HL-60/S4 treated with retinoic acid at 250 ng/mL for 4 days and 3 days (cell line): Measurements from ENCODE around the gene PHKG1.
"Not testable (repeated sequence)": the region's sequence is repeated elsewhere in the genome, so short reads cannot be mapped to it uniquely, and the experiment has no call there.

Source experiments
- in situ Hi-C: fragments of 300-500 bp; cut with MboI; formaldehyde crosslinking; loops from 2 replicates; pipeline ENCODE4 v1.7.0; 2022; ENCODE audit warnings: low sequenced_read_pairs

PHKG1 gene

DNA sequence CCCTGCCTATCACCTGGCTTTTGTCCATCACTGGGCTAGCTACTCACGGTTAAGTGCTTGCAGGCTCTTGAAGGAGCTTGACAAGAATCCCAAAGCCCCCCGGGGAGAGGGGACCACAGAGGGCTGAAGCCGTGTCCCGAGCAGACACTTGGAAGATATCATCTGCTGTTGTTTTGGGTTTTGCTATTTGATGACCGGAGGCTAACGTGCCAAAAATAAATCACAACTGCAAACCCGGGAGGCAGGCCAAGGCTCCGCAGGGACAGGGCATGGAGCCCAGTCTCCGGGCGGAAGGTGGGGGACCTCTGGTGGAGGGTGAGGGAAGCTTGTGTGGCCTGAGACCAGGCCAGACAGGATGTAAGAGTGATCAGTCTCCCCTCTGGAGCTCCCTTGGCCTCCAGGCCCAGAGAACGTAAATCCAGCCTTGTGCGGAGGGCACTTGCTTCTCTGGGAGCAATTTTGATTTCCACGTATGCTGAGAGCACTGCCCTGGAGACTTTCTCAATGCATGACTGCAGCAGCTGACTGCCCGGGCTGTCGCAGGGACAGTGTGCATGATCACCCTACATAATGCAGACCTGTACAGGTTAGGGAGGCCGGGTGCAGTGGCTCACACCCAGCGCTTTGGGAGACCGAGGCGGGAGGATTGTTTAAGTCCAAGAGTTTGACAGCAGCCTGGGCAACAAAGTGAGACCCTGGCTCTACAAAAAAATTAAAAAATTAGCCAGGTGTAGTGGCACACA lies at the start of gene PHKG1:
Gene PHKG1, minus strand, starts transcription at position 164 of the 743 bp plus-strand sequence. CDS start 4,011 bp downstream, outside the sequence.
- in situ Hi-C loops, result no loop called here

DNA sequence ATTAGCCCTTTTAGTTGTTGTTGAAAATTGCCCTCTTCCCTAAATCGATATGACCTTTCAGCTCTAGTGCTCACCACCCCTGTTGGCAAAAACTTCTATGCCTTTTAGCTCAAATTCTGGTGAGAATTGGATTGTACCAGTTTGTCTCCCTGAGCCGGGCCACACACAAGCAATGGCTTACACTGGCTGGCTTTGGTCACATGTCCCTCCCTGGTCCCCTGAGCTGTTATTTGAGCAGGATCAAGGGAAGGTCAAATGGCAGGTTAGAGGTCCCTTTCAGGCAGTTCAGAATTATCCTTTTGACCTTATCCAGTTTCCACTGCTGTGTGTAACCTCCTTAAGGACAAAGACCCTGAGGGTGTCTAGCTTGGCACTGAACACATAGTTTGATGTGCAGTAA lies 38.3 kb upstream of the PHKG1 start:
- in situ Hi-C loops, result not testable (repeated sequence)

DNA sequence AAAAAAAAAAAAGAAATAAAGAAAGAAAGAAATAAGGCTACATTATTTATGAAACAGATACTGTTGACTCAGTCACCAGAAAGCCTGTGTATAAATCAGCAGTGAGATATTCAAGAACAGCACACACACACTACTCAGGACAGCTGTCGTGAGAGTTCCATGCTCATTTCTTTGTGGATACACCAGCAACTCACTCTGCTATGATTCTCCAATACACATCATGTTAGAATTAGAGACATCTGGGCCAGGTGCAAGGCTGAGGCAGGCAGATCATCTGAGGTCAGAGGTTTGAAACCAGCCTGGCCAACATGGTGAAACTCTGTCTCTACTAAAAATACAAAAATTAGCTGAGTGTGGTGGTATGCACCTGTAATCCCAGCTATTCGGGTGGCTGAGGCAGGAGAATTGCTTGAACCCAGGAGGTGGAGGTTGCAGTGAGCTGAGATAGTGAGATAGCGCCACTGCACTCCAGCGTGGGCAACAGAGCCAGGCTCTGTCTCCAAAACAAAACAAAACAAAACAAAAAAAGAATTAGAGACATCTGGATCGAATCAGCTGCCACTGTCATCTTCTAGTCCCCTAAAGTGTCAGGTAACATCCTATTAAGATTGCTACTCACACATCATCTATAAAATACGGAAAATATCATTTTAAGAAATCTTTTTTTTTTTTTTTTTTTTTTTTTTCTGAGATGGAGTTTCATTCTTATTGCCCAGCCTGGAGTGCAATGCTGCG lies 34.7 kb upstream of the PHKG1 start:
- in situ Hi-C loops, result no loop called here

DNA sequence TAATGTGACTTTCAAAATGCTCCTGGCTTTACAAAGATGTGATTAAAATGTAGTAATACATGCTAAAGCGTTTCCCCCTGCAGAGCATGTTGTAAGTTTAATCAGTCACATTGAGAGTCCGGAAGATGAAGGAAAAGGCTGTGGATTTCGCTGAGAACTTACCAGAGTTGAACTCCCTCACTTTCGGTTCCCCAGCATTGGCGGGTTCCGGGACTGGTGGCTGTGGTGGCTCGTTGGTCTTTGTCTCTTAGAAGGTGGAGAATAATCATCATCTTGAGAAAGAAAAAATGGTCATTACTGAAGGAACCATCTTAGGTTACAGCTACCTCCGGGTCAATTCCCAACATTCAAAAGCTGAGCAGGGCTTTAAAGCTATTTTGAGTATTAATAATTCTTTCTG lies 33.1 kb upstream of the PHKG1 start:
- in situ Hi-C loops, result no loop called here

DNA sequence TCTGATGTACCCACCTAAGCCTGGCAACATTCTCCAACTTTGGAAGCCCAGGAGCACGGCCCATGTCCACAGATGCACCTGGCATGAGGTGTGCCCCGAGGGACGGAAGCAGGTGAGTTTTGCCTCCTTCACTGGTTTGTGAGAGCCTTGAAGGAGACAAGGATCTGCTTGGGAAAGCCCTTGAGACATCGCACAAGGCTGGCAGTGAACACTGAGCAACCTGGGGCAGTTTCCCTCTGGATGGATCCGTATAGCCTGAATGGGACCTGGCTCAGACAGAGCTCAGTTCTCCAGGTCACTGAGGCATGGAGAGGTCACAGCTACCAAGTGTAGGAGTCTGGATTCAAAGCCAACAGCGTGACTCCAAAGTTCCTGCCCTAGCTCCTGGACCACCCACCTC lies 32.2 kb upstream of the PHKG1 start:
- in situ Hi-C loops, result no loop called here

DNA sequence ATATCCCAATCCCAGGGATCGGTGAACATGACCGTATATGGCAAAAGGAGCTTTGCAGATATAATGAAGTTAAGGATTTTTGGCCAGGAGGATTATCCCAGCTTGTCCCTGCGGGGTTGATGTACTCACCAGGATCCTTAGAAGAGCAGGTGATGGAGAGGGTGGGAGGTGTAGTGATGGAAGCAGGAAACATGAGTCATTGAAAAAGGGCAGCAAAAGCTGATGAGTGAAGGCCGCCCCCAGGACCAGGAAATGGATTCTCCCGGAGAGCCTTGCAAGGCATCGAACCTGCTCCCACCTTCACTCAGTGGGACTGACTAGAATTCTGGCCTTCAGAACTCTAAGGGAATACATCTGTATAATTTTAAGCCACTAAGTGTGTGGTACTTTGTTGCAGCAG lies 28.7 kb upstream of the PHKG1 start:
- in situ Hi-C loops, result no loop called here

DNA sequence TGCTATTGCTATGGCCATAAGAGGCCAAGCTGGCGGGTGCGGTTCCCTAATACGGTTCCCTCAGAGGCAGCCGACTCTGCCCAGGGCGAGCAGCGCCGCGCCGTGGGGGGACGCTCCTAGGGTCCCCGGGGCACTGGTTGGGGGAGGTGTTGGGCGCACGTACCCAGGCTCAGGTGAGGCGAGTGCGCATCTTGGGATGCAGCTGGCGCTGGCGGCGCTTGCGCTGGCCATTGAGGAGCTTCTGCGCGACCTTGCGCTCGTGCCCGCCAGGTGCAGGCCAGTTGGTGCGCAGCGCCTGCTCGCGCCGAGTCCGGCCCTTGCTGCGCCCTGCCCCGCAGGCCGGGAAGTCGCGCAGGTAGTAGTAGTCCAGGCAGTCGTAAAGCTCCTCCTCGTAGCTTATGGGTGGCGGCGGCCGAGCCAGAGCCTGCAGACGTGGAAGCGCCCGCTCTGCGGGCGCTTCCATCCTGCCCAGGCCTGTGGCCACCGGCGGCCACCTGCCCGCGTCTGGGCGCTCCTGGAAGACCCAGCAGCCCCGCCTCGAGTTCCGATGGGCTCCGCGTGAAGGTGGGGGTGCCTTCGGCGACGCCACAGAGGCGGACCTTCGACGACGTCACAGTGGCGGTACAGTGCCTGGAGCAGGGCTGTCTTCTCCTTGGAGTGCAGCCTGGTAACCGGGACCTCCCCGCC lies 23.2 kb upstream of the PHKG1 start, which contains the start of gene NUPR2:
Gene NUPR2, minus strand, starts transcription at position 566 of the 687 bp plus-strand sequence. Its CDS starts 103 bp downstream, at position 463.
- in situ Hi-C loops, result no loop called here

DNA sequence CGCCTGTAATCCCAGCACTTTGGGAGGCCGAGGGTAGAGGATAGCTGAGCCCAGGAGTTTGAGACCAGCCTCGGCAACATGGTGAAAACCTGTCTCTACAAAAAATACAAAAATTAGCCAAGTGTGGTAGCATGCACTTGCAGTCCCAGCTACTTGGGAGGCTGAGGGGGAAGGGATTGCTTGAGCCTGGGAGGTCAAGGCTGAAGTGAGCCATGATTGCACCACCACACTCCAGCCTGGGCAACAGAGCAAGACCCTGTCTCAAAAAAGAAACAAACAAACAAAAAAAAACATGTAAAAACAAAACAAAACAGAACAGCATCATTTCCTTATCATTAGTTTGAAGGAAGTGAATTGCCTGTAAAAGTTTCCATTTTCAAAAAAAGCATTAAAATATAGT lies 19.5 kb upstream of the PHKG1 start:
- in situ Hi-C loops, result not testable (repeated sequence)

DNA sequence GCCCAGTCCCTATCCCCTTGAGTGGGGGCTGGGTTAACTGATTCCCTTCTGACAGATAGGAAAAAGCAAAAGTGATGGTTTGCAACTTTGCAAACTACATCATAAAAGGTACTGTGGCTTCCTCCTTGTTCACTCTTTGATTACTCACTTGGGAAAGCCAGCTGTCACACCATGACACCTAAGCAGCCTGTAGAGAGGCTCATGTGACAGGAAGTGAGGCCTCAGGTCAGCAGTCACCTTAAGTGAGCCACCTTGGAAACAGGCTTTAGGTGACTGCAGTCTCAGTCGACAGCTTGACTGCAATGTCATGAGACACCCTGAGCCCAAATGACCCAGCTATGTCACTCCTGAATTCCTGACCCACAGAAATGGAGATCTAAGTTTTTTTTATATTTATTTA lies 17.9 kb upstream of the PHKG1 start:
- in situ Hi-C loops, result no loop called here

DNA sequence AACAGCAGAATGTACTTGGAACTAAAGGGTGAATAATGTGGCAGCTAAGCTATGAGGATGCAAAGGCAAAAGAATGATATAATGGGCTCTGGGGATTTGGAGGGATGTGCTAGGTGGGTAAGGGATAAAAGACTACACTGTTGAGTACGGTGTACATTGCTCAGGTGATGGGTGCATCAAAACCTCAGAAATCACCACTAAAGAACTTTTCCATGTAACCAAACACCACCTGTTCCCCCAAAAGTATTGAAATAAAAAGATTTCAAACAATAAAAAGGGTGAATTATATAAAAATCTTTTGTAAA lies 15.2 kb upstream of the PHKG1 start:
- in situ Hi-C loops, result no loop called here

DNA sequence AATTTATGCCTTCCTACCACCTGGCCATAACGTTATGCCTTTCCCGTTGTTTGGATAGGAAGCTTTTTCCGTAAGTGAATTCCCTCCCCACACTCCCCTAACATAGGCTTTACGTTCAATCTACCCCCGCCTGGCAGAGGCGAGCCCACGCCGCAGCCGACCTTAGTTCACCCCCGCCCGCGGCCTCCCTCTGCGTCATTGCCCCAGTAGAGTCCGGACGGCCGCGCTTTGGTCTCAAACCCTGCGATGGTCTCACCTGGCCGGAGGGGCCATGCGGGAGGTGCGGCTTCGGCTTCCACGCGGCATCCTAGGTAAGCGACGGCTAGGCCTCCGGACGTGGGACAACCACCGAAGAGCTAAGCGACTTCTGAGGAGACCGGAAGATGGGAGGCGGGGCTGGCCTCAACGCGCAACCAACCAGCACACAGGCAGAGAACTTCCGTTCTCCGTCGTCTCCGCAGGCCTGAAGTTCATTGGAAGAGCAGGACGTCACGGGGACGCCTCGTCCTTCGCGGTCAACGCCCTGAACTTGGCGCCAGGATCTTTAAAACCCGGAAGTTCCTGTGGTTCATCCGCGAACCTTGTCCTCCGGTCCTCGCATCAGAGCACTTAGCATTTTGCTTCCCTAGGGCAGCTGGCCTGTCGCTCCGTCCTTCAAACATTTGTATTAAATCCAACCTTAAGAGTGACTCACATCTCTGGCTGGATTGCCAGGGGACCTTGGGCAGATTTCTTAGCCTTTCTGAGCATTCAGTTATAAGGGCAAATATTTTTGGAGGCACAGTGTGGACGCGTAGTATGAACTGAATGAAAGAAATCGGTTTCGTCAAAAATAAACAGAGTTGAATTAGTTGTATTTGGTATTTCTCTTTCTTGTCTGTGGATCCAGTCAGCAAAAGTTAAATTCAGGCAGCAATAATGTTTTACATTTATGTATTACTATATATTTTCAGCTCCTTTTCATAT lies 13.6 kb upstream of the PHKG1 start, which contains the start of gene CHCHD2:
Gene CHCHD2, minus strand, starts transcription at position 369 of the 966 bp plus-strand sequence. Its CDS starts 63 bp downstream, at position 306.
- in situ Hi-C loops, result no loop called here

DNA sequence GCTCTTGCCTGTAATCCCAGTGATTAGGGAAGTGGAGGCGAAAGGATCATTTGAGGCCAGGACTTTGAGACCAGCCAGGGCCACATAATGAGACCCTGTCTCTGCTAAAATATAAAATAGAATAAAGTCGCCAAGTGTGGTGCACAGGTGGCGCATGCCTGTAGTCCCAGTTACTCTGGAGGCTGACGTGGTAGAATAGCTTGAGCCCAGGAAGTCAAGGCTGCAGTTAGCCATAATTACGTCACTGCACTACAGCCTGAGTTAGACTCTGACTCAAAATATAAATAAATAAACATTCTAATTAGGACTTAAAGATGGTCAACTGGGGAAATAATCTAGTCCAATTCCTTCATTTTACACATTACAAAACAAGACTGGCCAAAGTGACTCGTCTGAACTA lies 12.8 kb upstream of the PHKG1 start:
- in situ Hi-C loops, result no loop called here

DNA sequence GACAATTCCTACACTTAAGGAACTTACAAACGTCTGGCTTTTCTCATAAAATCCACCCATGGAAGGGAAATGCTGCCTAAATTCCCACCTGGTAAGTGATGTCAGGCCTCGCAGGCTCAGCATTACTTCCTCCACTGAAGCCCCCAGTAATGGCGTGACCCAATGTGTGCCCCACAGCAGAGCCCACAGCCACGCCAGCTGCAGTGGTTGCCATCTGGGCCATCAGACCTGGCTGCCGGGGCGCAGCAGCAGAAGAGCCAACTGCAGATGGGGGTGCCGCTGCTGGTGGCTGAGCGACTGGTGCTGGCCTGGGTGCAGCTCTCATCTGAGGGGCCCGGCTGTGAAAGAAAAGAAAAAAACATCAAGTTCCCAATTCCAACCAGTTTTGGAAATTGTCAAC lies 11.4 kb upstream of the PHKG1 start:
- in situ Hi-C loops, result not testable (repeated sequence)

DNA sequence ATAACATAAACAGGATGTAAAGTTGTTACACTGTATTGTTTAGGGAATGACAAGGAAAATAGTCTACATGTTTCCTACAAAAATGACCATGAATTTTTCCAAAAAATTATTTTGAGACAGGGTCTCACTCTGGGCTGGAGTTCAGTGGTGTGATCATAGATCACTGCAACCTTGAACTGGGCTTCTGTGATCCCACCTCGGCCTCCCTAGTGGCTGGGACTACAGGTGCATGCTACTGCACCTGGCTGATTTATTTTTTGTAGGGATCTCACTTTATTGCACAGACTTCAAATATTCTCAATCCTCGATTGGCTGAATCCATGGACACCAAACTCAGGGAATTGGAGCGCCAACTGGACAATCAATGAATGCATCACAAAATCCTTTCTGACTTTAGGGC lies 6.9 kb upstream of the PHKG1 start:
- in situ Hi-C loops, result no loop called here

DNA sequence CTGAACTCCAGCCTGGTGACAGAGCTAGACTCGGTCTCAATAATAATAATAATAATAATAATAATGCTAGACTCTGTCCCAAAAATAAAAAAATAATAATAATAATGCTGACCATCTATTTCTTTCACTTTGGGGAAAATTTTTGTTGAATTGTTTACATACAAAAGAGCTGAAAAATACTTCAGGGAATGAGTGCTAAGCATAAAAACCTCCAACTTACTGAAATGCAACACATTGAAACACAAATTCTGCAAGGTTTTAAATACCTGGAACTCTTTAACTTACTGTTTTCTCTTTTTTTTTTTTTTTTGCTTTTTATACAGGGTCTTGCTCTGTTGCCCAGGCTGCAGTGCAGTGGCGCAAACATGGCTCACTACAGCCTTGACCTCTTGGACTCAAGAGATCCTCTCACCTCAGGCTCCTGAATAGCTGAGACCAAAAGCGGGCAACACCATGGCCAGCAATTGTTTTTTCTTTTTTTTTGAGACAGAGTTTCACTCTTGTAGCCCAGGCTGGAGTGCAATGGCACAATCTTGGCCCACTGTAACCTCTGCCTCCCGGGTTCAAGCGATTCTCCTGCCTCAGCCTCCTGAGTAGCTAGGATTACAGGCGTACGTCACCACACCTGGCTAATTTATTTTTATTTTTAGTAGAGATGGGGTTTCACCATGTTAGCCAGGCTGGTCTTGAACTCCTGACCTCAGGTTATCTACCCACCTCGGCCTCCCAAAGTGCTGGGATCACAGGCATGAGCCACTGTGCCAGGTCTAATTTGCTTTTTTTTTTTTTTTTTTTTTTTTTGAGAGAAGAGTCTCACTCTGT lies 5.6 kb upstream of the PHKG1 start:
- in situ Hi-C loops, result not testable (repeated sequence)

DNA sequence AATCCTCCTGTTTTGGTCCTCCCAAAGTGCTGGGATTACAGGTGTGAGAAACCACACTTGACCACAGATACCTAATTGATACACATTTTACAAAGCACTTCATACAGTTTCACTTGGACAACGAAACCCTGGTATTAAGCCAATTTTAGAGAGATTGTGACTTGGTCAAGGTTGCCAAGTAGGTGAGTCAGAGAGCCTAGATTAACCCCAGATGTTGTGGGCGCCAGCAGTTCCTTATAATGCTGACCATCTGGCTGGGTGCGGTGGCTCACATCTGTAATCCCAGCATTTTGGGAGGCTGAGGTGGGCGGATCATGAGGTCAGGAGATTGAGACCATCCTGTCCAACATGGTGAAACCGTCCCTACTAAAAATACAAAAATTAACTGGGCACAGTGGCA lies 4.9 kb upstream of the PHKG1 start:
- in situ Hi-C loops, result no loop called here

DNA sequence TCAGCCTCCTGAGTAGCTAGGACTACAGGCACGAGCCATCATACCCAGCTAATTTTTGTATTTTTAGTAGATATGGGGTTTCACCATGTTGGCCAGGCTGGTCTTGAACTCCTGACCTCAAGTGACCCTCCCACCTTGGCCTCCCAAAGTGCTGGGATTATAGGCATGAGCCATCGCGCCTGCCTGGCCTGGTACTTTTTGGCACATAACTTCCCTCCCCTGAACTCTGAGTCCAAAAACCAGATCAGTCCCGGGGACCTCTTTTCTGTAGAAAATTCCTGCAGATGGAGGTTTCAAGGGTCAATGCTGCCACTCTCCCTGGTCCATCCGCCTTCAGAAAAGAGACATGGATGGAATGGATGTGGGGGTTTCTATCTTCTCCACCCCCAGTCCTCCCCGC lies 364 bp downstream of the PHKG1 start:
- in situ Hi-C loops, result not testable (repeated sequence)

DNA sequence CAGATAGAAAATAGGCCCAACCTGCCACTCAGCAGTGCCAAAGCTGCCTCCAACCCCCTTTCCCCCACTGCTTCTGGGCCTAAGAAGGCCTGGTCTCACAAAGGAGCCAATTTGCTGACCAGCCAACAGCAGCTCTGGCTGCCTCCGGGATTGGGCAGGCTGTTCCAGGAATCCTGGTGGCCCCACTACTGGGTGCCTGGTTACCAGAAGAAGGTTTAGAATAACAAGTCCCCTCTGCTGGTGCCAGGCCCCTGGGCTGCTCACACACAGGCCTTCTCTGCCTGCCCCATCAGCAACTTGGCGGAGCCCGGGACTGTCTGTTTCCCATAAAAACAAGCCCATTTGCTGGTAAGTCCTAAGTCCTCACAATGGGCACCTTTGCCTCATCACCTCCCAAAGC lies 1.2 kb downstream of the PHKG1 start:
- in situ Hi-C loops, result no loop called here

DNA sequence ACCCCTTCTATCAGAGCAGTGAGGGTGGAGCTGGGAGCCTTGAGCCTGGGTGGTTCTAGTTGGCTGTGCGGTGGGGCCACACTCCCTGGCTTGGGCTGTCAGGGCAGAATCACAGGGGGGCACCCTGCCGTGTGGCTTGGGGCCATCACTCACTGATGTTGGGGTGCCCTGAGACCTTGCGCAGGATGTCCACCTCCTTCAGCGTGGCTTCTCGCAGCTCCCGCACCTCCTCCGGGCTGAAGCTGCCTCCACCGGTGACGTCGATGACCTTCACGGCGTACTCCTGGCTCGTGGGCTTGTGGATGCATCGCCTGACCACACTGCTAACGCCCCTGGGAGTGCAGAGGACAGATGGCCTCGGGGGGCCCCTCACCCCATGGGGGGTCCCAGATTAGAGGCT lies 5.3 kb downstream of the PHKG1 start:
- in situ Hi-C loops, result no loop called here

DNA sequence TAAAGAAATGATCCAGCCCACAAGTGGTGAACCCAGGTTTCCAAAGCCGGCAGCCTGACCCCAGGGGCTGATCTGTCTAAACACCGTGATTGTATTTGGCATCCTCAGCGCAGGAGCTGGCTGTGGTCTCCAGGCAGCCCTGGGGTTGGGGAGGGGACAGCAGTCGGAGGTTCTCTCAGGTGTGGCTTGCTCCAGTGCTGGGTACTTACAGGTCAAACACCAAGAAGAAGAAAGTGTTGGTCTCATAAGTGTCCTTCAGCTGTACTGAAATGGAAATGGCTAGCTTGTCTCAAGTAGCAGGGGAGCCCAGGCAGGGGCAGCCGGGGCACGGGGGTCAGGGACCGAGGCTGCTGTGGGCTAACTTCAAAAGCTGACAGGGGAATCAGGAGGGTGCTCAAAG lies 6.0 kb downstream of the PHKG1 start:
- in situ Hi-C loops, result no loop called here
